Hematopoietic multipotent progenitor cell treated with erythropoietin and hydrocortisone succinate and interleukin-3 and kit ligand, for 15 days (in vitro differentiated cells): ENCODE results near the gene ZNF607.
"Not testable (repeated sequence)": the region's sequence is repeated elsewhere in the genome, so short reads cannot be mapped to it uniquely, and the experiment has no call there.

Source experiments
- DNase-seq: peaks from one replicate; pipeline ENCODE4 v3.0.0-alpha.2; 2015; ENCODE audit warnings: low spot score

ZNF607 gene

GRCh38 chr19:37719111-37719926 is at the start of gene ZNF607:
Gene ZNF607, minus strand, starts transcription at chr19:37719761. Its CDS starts 8,143 bp downstream, at chr19:37711618.
- peak; percentile 61 for DNase-seq

GRCh38 chr19:37763488-37763887 is 43.9 kb upstream of the ZNF607 start:
- no peak for DNase-seq

GRCh38 chr19:37757683-37758082 is 38.1 kb upstream of the ZNF607 start:
- not testable (repeated sequence) for DNase-seq

GRCh38 chr19:37738371-37738770 is 18.8 kb upstream of the ZNF607 start:
- DNase-seq, result no peak

GRCh38 chr19:37725181-37725580 is 5.6 kb upstream of the ZNF607 start:
- DNase-seq, result no peak

- DNase-seq, result no peak
Observed at GRCh38 chr19:37719927-37720265, 335 bp upstream of the ZNF607 start.

GRCh38 chr19:37718304-37718703 is 1.3 kb downstream of the ZNF607 start:
- no peak for DNase-seq

- no peak for DNase-seq
Observed at GRCh38 chr19:37716140-37716539, 3.4 kb downstream of the ZNF607 start.

GRCh38 chr19:37706052-37706605 is 13.4 kb downstream of the ZNF607 start:
- DNase-seq, result no peak

GRCh38 chr19:37699057-37699456 is 20.5 kb downstream of the ZNF607 start:
- DNase-seq, result no peak

GRCh38 chr19:37698216-37698615 is 21.3 kb downstream of the ZNF607 start:
- DNase-seq, result no peak

GRCh38 chr19:37695144-37695899 is 24.2 kb downstream of the ZNF607 start:
- no peak for DNase-seq

GRCh38 chr19:37692956-37693620 is 26.5 kb downstream of the ZNF607 start:
- no peak for DNase-seq

- DNase-seq, result no peak
Observed at GRCh38 chr19:37691881-37692504, 27.6 kb downstream of the ZNF607 start.

- no peak for DNase-seq
Observed at GRCh38 chr19:37683520-37683919, 36.0 kb downstream of the ZNF607 start.

- DNase-seq, result no peak
Observed at GRCh38 chr19:37669450-37669914, 50.1 kb downstream of the ZNF607 start.

- DNase-seq, result not testable (repeated sequence)
Observed at GRCh38 chr19:37657157-37657556, 62.4 kb downstream of the ZNF607 start.

- no peak for DNase-seq
Observed at GRCh38 chr19:37655689-37656371, 63.7 kb downstream of the ZNF607 start.

GRCh38 chr19:37655301-37655688 is 64.3 kb downstream of the ZNF607 start, which contains the start of gene ZFP30:
Gene ZFP30, minus strand, starts transcription at chr19:37655465. Its CDS starts 7,643 bp downstream, at chr19:37647822.
- no peak for DNase-seq

- no peak for DNase-seq
Observed at GRCh38 chr19:37654629-37655300, 64.8 kb downstream of the ZNF607 start.

- DNase-seq, result no peak
Observed at GRCh38 chr19:37654118-37654517, 65.4 kb downstream of the ZNF607 start.
